Measurements from ENCODE around the gene ATG5. TPM values are rescaled to one million over a fixed set of nuclear protein-coding genes. Genes with fewer than 3 reads are reported as not detected.

The ATG5 gene
- total RNA-seq, 2 experiments from 2014 or later: 18.8 to 31.1 TPM

GRCh38 chr6:106169517-106169916, 156.0 kb downstream of the ATG5 start:
- no TSS peak for BruUV-seq (replicated peaks)
- H3K36me3 ChIP-seq (ENCODE audit: insufficient read depth, low read length): no peaks in the 10 kb centered on the region
- H4K20me1 ChIP-seq (ENCODE audit: insufficient read depth, low read length): no peaks in the 10 kb centered on the region
- H2AFZ ChIP-seq (ENCODE audit: low read length): no peak overlapping the region
- H3K9me3 ChIP-seq (ENCODE audit: low read length): no peaks in the 10 kb centered on the region
- H3K4me2 ChIP-seq (ENCODE audit: low read length): no peak overlapping the region
- H3K27ac ChIP-seq (ENCODE audit: low read depth, low read length, poor library complexity, severe bottlenecking): no peak overlapping the region
- H3K9me2 ChIP-seq (ENCODE audit: insufficient read depth, low read length): no peaks in the 10 kb centered on the region
- DNase-seq (ENCODE audit: low spot score): no peak
- TF ChIP-seq, protein P1, sequence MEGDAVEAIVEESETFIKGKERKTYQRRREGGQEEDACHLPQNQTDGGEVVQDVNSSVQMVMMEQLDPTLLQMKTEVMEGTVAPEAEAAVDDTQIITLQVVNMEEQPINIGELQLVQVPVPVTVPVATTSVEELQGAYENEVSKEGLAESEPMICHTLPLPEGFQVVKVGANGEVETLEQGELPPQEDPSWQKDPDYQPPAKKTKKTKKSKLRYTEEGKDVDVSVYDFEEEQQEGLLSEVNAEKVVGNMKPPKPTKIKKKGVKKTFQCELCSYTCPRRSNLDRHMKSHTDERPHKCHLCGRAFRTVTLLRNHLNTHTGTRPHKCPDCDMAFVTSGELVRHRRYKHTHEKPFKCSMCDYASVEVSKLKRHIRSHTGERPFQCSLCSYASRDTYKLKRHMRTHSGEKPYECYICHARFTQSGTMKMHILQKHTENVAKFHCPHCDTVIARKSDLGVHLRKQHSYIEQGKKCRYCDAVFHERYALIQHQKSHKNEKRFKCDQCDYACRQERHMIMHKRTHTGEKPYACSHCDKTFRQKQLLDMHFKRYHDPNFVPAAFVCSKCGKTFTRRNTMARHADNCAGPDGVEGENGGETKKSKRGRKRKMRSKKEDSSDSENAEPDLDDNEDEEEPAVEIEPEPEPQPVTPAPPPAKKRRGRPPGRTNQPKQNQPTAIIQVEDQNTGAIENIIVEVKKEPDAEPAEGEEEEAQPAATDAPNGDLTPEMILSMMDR (conservative IDR thresholded peaks at IDR 0.05; ENCODE audit: low read length): no peak
- no peak for TF ChIP-seq EZH2phosphoT487 (IDR thresholded peaks at IDR 0.05; ENCODE audit: borderline replicate concordance, low read depth, low read length)
- ChIA-PET POLR2A (interaction anchor here (0.8 to 1.4 kb wide), 2 partner anchors 13 to 21 kb away, joined by 3 to 4 read pairs; no protein-coding TSS in a partner anchor), CTCF (ENCODE audit: unreplicated experiment) (no interaction called here)
- H3K4me1 ChIP-seq (ENCODE audit: insufficient read depth, low read length, poor library complexity, severe bottlenecking): peaks cover 36% of the 10 kb centered on the region
- no peaks in the 10 kb centered on the region for H3K79me2 ChIP-seq (ENCODE audit: insufficient read depth, low read depth, low read length)
- intact Hi-C loops (cut with micrococcal nuclease; ENCODE audit: unreplicated experiment): loop anchor here (10.0 kb wide), 3 partner anchors 295 to 945 kb away; partner anchors contain the start of gene BEND3
- no peak overlapping the region for H3K4me3 ChIP-seq (ENCODE audit: low read depth, low read length, poor library complexity, severe bottlenecking)

DNA sequence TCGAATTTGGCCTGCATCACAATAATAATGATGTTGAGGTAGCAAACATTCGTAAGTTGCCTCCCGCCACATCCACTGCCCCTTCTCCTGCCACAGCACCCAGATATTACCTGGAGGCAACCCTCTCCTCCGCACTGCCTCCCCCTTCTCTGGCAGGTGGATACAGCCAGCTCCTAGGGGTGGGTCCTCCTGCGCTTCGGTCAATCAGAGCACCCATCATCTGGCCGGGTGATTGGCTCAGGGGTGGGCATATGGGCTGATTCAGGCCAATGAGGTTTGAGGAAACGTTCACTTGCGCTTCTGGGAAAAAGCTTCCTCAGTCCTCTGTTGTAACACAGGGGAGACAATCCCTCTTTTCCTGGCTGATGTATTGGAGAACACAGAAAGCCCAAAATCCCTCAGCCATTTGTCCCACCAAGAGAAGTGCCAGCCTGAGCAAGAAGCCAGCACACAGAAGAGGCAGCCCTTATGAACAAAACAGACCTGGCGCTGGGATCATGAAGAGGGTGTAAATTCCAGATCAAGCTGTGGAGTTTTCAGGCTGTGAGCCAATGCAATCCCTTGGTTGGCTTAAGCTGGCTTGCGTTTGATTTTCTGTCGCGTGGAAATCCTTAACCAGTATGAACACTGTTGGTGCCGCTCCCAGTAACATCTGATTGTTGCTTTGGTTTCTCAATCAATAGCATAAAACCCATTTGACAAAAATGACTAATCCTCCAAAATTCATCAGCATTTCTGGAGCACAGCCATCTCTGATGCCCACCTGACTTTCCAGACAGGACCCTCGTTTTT, 157.3 kb downstream of the ATG5 start:
- Histone ChIP-seq H3K36me3 (ENCODE audit: insufficient read depth, low read length) (no peaks in the 10 kb centered on the region), H4K20me1 (ENCODE audit: insufficient read depth, low read length) (no peaks in the 10 kb centered on the region), H2AFZ (ENCODE audit: low read length) (no peak overlapping the region), H3K79me2 (ENCODE audit: insufficient read depth, low read depth, low read length) (no peaks in the 10 kb centered on the region), H3K4me1 (ENCODE audit: insufficient read depth, low read length, poor library complexity, severe bottlenecking) (peaks cover 49% of the 10 kb centered on the region), H3K4me2 (ENCODE audit: low read length) (no peak overlapping the region), H3K27ac (ENCODE audit: low read depth, low read length, poor library complexity, severe bottlenecking) (no peak overlapping the region), H3K9me2 (ENCODE audit: insufficient read depth, low read length) (no peaks in the 10 kb centered on the region), H3K9me3 (ENCODE audit: low read length) (no peaks in the 10 kb centered on the region), H3K4me3 (ENCODE audit: low read depth, low read length, poor library complexity, severe bottlenecking) (no peak overlapping the region)
- TF ChIP-seq EZH2phosphoT487 (IDR thresholded peaks at IDR 0.05; ENCODE audit: borderline replicate concordance, low read depth, low read length): no peak
- TF ChIP-seq, protein P1 (conservative IDR thresholded peaks at IDR 0.05; ENCODE audit: low read length): no peak
- intact Hi-C loops (cut with micrococcal nuclease; ENCODE audit: unreplicated experiment): loop anchor here (10.0 kb wide), 3 partner anchors 293 to 947 kb away; partner anchors contain the start of gene BEND3
- ChIA-PET CTCF (ENCODE audit: unreplicated experiment) (no interaction called here), POLR2A (interaction anchor here (0.6 to 3.0 kb wide), 8 partner anchors 19 to 83 kb away, joined by 3 to 18 read pairs (median 3); no protein-coding TSS in a partner anchor)
- no peak for DNase-seq (ENCODE audit: low spot score)
- BruUV-seq (replicated peaks): no TSS peak
